LHCN-M2 (cell line): ENCODE measurements around the gene WDR91. TPM values are rescaled to one million over a fixed set of nuclear protein-coding genes. Genes with fewer than 3 reads are reported as not detected.
A peak's percentile ranks its signal among the peaks of the same experiment; 100 is the strongest.
"Not testable (repeated sequence)": the region's sequence is repeated elsewhere in the genome, so short reads cannot be mapped to it uniquely, and the experiment has no call there.

Experiments
- DNase-seq: peaks from one replicate; pipeline ENCODE4 v3.0.0-alpha.2; 2012; ENCODE audit warnings: low read depth
- total RNA-seq: library from RNA; depleted of rRNA; stranded (reverse); fragments of >200 nt; gene quantifications from 2 replicates; pipeline ENCODE4 v1.2.3, GENCODE V29; 2014

WDR91 gene
- total RNA-seq, 1 experiment from 2014 or later = 6.9 TPM

DNA sequence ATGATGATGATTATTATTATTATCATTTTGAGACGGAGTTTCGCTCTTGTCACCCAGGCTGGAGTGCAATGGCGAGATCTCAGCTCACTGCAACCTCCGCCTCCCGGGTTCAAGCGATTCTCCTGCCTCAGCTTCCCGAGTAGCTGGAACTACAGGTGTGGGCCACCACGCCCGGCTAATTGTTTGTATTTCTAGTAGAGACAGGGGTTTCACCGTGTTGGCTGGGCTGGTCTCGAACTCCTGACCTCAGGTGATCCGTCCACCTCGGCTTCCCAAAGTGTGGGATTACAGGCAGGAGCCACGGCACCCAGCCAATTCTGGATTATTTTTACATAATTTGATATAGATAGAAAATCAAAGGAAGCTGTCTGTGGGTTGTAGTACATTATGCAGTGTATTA lies 22.8 kb upstream of the WDR91 start:
- not testable (repeated sequence) for DNase-seq

GRCh38 chr7:135233570-135233969 lies 22.2 kb upstream of the WDR91 start, which contains the start of gene STRA8:
Gene STRA8, plus strand, starts transcription at chr7:135233838. Its CDS starts 6,687 bp downstream, at chr7:135240525.
- DNase-seq = no peak

DNA sequence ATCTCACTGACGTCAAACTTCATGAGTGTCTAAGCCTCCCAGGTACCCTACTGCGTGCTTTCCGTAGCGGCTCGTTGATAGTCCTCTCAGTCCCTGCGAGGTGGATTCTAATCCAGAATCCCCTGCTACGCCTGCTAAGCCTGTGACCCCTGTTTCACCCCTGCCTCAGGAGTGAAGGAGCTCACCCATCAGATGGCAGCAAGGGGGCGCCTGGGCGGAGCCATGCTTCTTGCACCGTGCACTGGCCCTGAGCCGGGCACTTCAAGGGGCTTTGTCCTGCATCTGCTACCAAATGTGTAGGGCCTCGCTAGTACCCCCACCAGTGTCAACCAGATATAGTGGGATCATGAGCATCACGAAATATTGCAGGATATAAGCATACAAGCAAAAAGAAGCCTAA lies 21.4 kb upstream of the WDR91 start:
- DNase-seq = no peak

DNA sequence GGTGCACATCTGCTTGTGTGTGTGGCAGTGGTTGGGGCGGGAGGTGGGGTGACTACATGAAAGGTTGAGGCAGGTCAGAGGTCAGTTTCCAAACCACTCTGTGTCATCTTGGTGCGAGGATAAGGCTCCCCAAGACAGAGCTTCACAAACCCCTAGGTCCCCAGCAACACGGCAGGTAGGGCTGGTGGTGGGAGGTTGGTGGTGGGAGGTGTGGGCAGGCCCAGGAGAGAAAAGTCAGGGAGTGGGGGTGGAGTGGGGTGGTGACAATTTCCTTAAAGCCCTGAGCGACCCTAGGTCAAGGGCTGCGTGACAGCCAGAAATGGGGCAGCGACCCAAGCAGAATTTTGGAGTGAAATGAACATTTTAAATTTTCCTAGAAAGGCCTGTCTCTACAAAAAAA lies 20.8 kb upstream of the WDR91 start:
- no peak for DNase-seq

DNA sequence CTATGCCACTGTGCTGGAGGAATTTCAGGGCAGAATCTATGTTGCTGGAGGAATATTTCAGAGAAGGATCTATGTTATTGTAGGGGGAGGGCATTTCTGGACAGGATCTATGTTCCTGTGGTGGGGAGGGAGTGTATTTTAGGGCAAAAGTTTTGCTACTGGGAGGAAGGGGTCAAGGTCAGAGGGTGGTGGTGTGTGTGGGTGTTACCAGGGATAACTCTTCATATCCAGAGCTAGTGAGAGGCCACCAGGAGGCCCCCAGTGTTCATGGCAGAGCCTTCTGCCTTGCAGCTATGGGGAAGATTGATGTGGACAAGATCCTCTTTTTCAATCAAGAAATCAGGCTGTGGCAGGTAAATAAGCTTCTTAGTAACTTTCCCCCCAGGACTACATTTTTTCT lies 20.4 kb upstream of the WDR91 start:
- DNase-seq = no peak

DNA sequence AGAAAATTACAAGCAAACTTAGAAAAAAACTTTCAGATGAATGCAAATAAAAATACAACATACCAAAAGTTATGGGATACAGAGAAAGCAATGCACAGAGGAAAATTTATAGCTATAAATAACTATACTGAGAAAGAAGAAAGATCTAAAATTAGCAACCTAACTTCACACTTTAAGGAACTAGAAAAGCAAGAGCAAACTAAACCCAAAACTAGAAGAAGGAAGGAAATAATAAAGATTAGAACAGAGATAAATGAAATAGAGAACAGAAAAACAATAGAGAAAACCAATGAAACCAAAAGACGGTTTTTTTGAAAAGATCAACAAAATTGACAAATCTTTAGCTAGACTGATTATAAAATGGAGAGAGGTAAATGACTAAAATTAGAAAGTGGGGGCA lies 12.7 kb upstream of the WDR91 start:
- DNase-seq = no peak

DNA sequence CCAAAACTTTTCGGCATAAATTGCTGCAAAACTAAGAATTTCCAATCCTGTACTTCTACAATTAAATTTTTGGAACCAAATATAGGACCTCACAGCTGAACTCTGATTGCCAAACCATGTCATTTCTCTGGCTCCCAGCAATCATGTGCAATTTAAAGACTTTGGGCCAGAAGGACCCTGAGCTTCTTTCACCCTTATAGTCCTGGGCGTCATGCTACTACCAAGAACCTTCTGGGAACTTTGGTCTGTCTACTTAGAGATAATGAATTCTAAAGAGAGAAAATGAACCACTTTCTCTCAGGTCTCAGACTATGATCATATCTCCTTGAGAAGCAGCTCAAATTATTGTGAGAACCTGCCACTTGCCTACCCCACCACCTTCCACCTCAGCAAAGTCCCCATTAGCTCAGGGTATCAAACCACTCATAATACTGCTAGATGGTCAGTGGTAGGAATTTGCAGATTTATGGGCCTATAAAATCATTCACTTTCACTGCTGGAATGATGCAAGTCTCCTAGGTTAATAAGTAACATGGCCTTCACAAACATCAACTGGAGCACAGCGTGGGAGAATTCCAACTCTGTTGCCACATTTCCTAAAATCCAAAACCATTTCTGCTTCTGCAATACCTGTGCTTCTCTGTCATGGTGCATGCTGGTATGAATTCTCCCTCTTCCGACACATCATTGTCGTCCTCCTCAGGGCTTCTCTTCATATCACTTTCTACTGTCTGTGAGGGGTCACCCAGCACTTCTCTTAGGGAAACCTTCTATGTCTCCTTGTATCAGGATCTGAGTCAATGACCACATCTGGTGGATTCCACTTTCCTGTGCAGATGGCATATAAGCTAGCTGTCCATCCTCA lies 6.6 kb upstream of the WDR91 start:
- no peak for DNase-seq

GRCh38 chr7:135215698-135216097 lies 4.4 kb upstream of the WDR91 start:
- DNase-seq = no peak

- DNase-seq = no peak
Observed at GRCh38 chr7:135215180-135215579, 3.9 kb upstream of the WDR91 start.

- no peak for DNase-seq
Observed at GRCh38 chr7:135213831-135214230, 2.5 kb upstream of the WDR91 start.

GRCh38 chr7:135211946-135212685 lies 790 bp upstream of the WDR91 start:
- peak; percentile 65 for DNase-seq

- DNase-seq = no peak
Observed at GRCh38 chr7:135210888-135211178, 493 bp downstream of the WDR91 start.

GRCh38 chr7:135209225-135209834 lies 2.0 kb downstream of the WDR91 start:
- no peak for DNase-seq

DNA sequence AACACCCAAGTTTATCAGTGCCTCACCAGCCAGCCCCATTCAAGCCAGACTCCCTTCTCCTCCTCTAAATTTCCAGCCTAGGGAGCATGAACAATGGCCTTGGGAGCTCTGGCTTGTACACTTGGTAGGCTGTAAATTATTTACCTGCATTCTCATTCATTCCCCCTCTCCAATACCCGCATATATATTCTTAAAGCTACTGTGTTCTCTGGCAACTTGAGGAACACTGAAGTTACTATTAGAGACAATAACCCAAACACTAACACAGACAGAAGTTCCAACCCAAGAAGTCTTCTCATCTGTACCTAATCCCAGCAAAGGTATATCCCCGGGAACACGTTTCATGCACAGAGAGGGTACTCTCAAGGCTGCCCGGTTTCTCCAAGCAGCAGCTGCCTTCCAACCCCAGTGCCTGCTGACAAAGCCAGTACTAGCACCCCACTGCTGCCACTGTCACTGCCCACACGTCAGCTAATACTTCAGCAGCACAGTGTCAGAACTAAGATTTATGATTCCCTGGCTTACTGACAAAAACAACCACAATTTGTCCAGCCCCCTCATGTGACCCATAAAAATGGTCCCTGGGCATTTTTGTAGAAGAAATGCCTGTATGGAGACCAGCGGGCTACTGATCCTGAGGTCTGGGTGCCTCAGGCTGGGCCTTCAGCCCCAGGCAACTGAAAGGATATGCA lies 3.1 kb downstream of the WDR91 start:
- DNase-seq = no peak

DNA sequence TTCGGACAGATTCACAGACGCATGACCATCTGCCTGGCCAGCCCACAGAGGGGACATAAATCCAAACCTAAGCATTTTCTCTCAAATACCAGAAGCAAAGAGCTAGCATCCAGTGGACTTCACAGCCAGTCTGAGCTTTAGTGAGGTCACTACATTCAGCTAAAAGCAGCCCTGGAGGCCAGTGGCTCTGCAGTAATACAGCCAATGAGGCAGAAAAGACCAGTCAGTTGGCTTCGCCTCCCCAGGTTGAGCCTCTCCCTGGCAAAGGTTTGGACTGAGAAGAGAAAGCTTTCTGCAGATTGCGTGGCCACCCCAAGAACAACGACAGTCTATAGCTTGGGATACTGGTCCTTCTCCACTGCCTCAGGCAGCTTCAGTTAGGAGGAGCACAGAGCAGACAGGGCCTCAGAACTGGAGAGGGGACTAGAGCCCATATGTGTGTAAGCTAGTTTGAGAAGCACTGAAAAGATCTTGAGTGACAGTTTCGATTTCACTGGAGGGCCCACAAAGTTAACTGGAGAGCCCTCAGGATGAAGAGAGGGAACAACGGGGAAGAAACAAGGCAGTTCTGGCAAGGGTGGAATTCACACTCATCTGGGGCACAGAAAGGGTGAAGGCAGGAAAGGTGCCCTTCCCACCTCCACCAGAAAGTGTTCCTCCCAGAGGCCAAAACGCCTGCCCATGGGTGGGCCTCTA lies 3.8 kb downstream of the WDR91 start:
- no peak for DNase-seq

DNA sequence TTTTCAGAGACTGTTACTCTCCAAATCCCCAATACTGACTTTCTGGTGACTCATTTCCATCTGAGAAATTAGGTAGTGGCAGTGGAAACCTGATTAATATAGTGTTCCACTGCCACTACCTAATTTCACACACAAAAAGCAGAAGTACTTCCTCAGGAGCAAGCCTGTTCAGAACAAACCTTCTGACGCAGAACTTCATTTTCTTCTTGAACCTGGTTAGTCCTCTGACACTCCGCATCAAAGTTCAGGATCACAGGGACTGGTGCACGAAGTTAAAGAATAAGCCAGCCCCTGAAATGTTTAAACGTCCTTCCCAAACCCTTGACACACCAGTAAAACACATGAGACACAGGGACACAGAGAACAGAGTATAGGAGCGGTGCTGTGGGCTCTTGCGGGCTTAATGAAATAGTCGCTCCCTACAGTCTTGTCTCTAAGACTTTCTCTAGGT lies 4.4 kb downstream of the WDR91 start:
- no peak for DNase-seq

DNA sequence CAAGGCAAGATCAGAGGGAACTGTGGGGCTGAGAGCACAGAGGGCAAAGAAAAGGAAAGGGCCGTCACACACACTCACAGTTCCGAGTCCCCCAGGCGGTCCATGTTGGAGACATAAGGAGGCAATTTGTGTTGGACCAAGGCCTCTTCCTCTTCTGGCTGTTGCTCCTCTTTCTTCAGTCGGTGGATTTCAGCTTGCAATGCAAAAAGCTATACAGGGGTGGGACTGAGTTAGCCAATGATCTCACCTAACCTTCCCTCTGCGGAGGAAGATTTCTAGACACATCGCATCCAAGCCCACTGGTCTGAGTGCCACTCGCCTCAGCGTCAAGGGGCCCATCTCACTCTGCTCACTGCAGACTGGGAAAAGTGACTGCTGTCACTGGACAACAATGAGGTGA lies 5.5 kb downstream of the WDR91 start:
- DNase-seq = no peak

GRCh38 chr7:135204876-135205275 lies 6.5 kb downstream of the WDR91 start:
- no peak for DNase-seq

DNA sequence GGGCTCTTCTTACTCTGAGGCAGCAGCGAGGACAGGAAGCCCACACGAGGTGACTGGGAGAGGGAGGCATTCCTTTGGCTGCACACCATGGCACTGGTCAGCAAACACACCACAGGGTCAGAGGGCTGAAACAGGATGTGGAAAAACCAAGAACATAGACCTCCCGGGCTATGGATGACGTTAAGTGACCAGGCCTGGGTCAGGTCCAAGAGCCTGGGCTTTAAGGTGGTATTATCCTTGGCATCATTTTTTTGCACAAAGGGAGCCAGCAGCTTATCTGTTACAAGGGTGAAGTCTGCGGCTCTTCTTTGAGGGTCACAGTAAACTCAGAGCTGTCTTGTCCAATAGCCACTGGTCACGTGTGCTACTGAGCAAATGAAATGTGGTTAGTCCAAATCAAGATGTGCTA lies 7.0 kb downstream of the WDR91 start:
- DNase-seq = peak; percentile 14

DNA sequence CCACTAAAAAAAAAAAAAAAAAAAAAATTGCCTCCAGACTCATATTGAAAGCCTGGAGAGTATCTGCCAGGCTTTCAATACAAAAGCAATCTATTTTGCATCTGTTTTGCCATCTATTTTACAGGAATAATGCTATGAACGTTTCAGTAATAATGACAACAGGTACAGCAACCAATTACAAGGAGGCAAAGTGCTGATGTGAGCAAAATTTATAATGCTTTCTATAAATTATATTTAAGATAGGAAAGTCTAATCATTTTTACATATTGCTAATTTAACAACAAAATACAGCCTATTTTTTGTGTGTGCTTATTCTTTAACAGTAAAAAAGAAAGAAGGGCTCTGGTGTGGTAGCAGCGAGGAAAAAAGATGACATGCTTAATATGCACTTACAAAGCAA lies 10.0 kb downstream of the WDR91 start:
- DNase-seq = no peak

GRCh38 chr7:135200821-135201331 lies 10.4 kb downstream of the WDR91 start:
- no peak for DNase-seq
